ENCODE measurements around the gene TUFT1.

DNA sequence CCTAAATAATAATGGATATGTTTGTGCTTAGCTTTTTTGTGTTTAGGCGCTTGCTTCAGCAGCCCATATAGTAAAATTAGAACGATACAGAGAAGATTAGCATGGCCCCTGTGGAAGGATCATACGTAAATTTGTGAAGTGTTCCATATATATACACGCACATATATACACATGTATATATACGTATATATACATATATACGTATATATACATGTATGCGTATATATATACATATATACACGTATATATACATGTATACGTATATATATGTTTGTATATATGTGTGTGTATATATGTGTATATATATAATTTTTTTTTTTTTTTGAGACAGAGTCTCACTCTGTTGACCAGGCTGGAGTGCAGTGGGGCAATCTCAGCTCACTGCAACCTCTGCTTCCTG is 89.2 kb downstream of the TUFT1 start:
- no peak for TF ChIP-seq RFX5 (IDR thresholded peaks at IDR 0.05; ENCODE audit: low read depth, low read length)
- TF ChIP-seq ZNF561 (CRISPR knock-in tag; conservative IDR thresholded peaks at IDR 0.05), result no peak
- no peak for TF ChIP-seq KAT7 (CRISPR knock-in tag; IDR thresholded peaks at IDR 0.05; ENCODE audit: borderline replicate concordance)
- TF ChIP-seq, protein P1, sequence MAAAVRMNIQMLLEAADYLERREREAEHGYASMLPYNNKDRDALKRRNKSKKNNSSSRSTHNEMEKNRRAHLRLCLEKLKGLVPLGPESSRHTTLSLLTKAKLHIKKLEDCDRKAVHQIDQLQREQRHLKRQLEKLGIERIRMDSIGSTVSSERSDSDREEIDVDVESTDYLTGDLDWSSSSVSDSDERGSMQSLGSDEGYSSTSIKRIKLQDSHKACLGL (CRISPR knock-in tag; IDR thresholded peaks at IDR 0.05; ENCODE audit: borderline replicate concordance, poor library complexity, severe bottlenecking), result no peak
- no peak for TF ChIP-seq CEBPB (tag; IDR thresholded peaks at IDR 0.05)
- no peak for TF ChIP-seq GABPA (tag; conservative IDR thresholded peaks at IDR 0.05; ENCODE audit: low read depth)
- TF ChIP-seq, protein P2, sequence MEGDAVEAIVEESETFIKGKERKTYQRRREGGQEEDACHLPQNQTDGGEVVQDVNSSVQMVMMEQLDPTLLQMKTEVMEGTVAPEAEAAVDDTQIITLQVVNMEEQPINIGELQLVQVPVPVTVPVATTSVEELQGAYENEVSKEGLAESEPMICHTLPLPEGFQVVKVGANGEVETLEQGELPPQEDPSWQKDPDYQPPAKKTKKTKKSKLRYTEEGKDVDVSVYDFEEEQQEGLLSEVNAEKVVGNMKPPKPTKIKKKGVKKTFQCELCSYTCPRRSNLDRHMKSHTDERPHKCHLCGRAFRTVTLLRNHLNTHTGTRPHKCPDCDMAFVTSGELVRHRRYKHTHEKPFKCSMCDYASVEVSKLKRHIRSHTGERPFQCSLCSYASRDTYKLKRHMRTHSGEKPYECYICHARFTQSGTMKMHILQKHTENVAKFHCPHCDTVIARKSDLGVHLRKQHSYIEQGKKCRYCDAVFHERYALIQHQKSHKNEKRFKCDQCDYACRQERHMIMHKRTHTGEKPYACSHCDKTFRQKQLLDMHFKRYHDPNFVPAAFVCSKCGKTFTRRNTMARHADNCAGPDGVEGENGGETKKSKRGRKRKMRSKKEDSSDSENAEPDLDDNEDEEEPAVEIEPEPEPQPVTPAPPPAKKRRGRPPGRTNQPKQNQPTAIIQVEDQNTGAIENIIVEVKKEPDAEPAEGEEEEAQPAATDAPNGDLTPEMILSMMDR (IDR thresholded peaks at IDR 0.05 in 2 of 3, conservative IDR thresholded peaks at IDR 0.05 in 1 of 3; ENCODE audit: insufficient read depth in 2 of 3, low read depth in 1 of 3, low read length in 3 of 3), result no peak
- no peak for TF ChIP-seq HIVEP1 (CRISPR knock-in tag; IDR thresholded peaks at IDR 0.05)
- no peak for TF ChIP-seq GTF2E2 (tag; IDR thresholded peaks at IDR 0.05)
- no peak for TF ChIP-seq FOSL1 (tag; conservative IDR thresholded peaks at IDR 0.05)
- no peak for TF ChIP-seq FOXK2 (conservative IDR thresholded peaks at IDR 0.05 in 1 of 2, IDR thresholded peaks at IDR 0.05 in 1 of 2; ENCODE audit: low read depth in 2 of 2)

All from K562 (cell line).